Fibroblast of lung (primary cell): ENCODE data around the gene INVS. TPM values are rescaled to one million over a fixed set of nuclear protein-coding genes. Genes with fewer than 3 reads are reported as not detected.
A peak's percentile ranks its signal among the peaks of the same experiment; 100 is the strongest.

ENCODE experiments used
- DNase-seq, 2 donors: peaks; one replicate each; pipeline versions ENCODE4 v3.0.0 to v3.0.0-alpha.2; 2010; ENCODE audit warnings: low read depth in 2 of 2
- H2AFZ ChIP-seq: 2 replicates; pipeline ENCODE4 v1.5.1; 2012; ENCODE audit warnings: low read length, control low read depth, inconsistent platforms
- H3K27ac ChIP-seq: 2 replicates; pipeline ENCODE4 v1.5.1; 2011; ENCODE audit warnings: low read length, control low read depth; ENCODE audit not compliant: insufficient read depth
- H3K27me3 ChIP-seq: 2 replicates; pipeline ENCODE4 v1.5.1; 2011; ENCODE audit warnings: mild to moderate bottlenecking, low read length; ENCODE audit not compliant: control insufficient read depth, insufficient read depth
- H3K36me3 ChIP-seq: 2 replicates; pipeline ENCODE4 v1.5.1; 2011; ENCODE audit warnings: low read length; ENCODE audit not compliant: control insufficient read depth, insufficient read depth
- H3K4me1 ChIP-seq: 2 replicates; pipeline ENCODE4 v1.5.1; 2011; ENCODE audit warnings: low read length; ENCODE audit not compliant: control insufficient read depth, insufficient read depth; ENCODE audit errors: extremely low read depth
- H3K4me2 ChIP-seq: 2 replicates; pipeline ENCODE4 v1.5.1; 2011; ENCODE audit warnings: low read length, control low read depth; ENCODE audit not compliant: insufficient read depth; ENCODE audit errors: extremely low read depth
- H3K4me3 ChIP-seq, 4 experiments: fragments of 200-600 bp in 1 of 4; sonication (generic) in 1 of 4; replicated peaks in 1 of 4; 2 replicates each; pipeline ENCODE4 v1.5.1; 2011 to 2016; ENCODE audit warnings: low read length in 4 of 4, low read depth in 3 of 4, mild to moderate bottlenecking in 3 of 4, control low read depth in 2 of 4, inconsistent platforms in 1 of 4, mixed read lengths in 1 of 4; ENCODE audit not compliant: insufficient read depth in 1 of 4; ENCODE audit errors: control extremely low read depth in 1 of 4
- H3K79me2 ChIP-seq: 2 replicates; pipeline ENCODE4 v1.5.1; 2012; ENCODE audit warnings: mild to moderate bottlenecking, low read length, inconsistent platforms; ENCODE audit not compliant: control insufficient read depth, insufficient read depth
- H3K9ac ChIP-seq: 2 replicates; pipeline ENCODE4 v1.5.1; 2011; ENCODE audit warnings: mild to moderate bottlenecking, low read length, control low read depth; ENCODE audit not compliant: insufficient read depth
- H3K9me3 ChIP-seq: 2 replicates; pipeline ENCODE4 v1.5.1; 2012; ENCODE audit warnings: low read depth, low read length; ENCODE audit not compliant: control insufficient read depth, insufficient read depth
- H4K20me1 ChIP-seq: 2 replicates; pipeline ENCODE4 v1.5.1; 2011; ENCODE audit warnings: low read length; ENCODE audit not compliant: control insufficient read depth, insufficient read depth; ENCODE audit errors: extremely low read depth
- EZH2 ChIP-seq: IDR thresholded peaks from 2 replicates; pipeline ENCODE4 v1.5.1; 2012; ENCODE audit warnings: low read length, control low read depth, mild to moderate bottlenecking; ENCODE audit errors: missing control alignments
- polyA plus RNA-seq, 2 donors: library from polyadenylated mRNA; depleted of rRNA in 1 of 2; stranded (reverse) in 1 of 2; unstranded in 1 of 2; fragments of >200 nt; gene quantifications; 2 replicates each; pipeline ENCODE4 v1.2.1, GENCODE V29; 2011 to 2012; ENCODE audit warnings: missing spikeins in 1 of 2
- total RNA-seq: library from RNA; depleted of rRNA; stranded (reverse); fragments of >200 nt; gene quantifications from 2 replicates; pipeline ENCODE4 v1.2.1, GENCODE V29; 2014
- TF ChIP-seq, protein P1 (sequence below), 2 donors: IDR thresholded peaks in 1 of 2; conservative IDR thresholded peaks in 1 of 2; 1 replicate in 1 of 2; 2 replicates in 1 of 2; pipeline ENCODE4 v1.5.1; 2011 to 2012; ENCODE audit warnings: low read length in 2 of 2, control low read depth in 1 of 2, inconsistent platforms in 1 of 2, low read depth in 1 of 2, mild to moderate bottlenecking in 1 of 2

Gene INVS
- total and polyA plus RNA-seq, 2 donors (not counting 1 experiment from before 2014, with no cell fraction given), result 13.1 to 45.4 TPM

DNA sequence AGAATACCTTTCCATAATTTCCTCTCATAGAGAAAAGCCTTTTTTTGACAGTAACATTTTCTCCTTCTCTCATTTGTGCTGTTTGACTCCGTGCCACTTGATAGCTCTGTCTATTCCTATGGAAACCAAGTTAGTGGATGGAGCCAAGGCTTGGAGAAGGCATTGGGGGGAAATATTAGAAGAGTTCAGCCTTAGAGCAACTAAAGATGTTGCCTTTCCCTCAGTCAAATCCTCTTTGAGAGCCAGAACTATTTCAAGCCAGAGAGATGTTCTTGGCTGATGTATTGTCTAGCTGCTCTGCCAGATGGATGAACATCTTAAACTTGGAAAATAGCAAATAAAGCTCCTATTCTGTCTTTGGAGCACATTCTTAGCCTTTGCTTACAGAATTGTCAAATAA lies 112.4 kb downstream of the INVS start:
- TF ChIP-seq, protein P1, sequence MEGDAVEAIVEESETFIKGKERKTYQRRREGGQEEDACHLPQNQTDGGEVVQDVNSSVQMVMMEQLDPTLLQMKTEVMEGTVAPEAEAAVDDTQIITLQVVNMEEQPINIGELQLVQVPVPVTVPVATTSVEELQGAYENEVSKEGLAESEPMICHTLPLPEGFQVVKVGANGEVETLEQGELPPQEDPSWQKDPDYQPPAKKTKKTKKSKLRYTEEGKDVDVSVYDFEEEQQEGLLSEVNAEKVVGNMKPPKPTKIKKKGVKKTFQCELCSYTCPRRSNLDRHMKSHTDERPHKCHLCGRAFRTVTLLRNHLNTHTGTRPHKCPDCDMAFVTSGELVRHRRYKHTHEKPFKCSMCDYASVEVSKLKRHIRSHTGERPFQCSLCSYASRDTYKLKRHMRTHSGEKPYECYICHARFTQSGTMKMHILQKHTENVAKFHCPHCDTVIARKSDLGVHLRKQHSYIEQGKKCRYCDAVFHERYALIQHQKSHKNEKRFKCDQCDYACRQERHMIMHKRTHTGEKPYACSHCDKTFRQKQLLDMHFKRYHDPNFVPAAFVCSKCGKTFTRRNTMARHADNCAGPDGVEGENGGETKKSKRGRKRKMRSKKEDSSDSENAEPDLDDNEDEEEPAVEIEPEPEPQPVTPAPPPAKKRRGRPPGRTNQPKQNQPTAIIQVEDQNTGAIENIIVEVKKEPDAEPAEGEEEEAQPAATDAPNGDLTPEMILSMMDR (conservative IDR thresholded peaks at IDR 0.05 in 1 of 2, IDR thresholded peaks at IDR 0.05 in 1 of 2; ENCODE audit: low read depth in 1 of 2, low read length in 2 of 2), result no peak
- H3K27me3 ChIP-seq, result no peaks in the 10 kb centered on the region
- H3K27ac ChIP-seq, result no peak overlapping the region
- no peaks in the 10 kb centered on the region for H4K20me1 ChIP-seq
- H3K4me1 ChIP-seq, result peaks cover 2% of the 10 kb centered on the region
- H3K9me3 ChIP-seq, result no peaks in the 10 kb centered on the region
- no peaks in the 10 kb centered on the region for H3K36me3 ChIP-seq
- H3K4me3 ChIP-seq, result no peak overlapping the region
- H2AFZ ChIP-seq, result no peak overlapping the region
- DNase-seq, result no peak
- no peaks in the 10 kb centered on the region for H3K79me2 ChIP-seq
- no peak overlapping the region for H3K4me2 ChIP-seq
- no peak overlapping the region for H3K9ac ChIP-seq

DNA sequence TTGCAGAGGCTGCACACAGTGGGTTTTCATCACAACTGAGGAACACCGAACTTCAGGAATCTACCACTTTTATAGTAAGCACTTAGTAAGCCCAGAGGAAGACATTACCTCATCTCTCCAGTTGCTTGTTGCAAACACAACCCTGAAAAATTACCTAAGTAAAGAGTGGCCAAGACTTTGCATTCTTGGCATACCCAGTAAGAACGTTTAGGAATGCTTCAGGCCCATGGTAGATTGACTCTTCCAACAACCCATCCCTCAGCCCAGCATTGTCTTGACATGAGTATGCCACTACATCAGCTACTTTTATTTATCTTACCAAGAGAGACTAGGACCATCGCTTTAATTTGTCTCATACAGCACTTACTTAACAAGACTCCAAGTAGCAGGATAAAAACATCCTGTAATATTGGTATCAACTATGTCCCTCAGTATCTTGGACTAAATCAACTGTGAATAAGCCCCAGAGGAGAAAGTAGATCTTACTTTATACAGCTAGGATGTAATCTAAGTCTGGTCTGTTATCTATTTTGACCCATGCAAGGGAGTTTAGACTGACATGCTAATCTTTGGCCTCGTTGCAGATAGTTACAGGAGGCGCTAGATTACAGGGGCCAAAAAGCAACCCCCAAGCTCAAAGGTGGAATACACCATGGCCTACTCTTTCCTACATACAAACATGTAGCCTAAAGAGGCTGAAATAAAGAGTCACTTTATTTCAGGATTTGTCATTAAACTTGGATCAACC lies 114.9 kb downstream of the INVS start:
- no peak overlapping the region for H3K27ac ChIP-seq
- H3K36me3 ChIP-seq, result peaks cover 1% of the 10 kb centered on the region
- no peaks in the 10 kb centered on the region for H3K9me3 ChIP-seq
- H4K20me1 ChIP-seq, result no peaks in the 10 kb centered on the region
- DNase-seq, result peak in 1 of 2 donors; percentile 95
- no peaks in the 10 kb centered on the region for H3K79me2 ChIP-seq
- H3K9ac ChIP-seq, result no peak overlapping the region
- no peak overlapping the region for H3K4me2 ChIP-seq
- H3K4me1 ChIP-seq, result peaks cover 2% of the 10 kb centered on the region
- no peaks in the 10 kb centered on the region for H3K27me3 ChIP-seq
- H2AFZ ChIP-seq, result no peak overlapping the region
- no peak for TF ChIP-seq EZH2
- TF ChIP-seq, protein P1 (conservative IDR thresholded peaks at IDR 0.05 in 1 of 2, IDR thresholded peaks at IDR 0.05 in 1 of 2; ENCODE audit: low read depth in 1 of 2, low read length in 2 of 2), result no peak
- H3K4me3 ChIP-seq, result no peak overlapping the region

DNA sequence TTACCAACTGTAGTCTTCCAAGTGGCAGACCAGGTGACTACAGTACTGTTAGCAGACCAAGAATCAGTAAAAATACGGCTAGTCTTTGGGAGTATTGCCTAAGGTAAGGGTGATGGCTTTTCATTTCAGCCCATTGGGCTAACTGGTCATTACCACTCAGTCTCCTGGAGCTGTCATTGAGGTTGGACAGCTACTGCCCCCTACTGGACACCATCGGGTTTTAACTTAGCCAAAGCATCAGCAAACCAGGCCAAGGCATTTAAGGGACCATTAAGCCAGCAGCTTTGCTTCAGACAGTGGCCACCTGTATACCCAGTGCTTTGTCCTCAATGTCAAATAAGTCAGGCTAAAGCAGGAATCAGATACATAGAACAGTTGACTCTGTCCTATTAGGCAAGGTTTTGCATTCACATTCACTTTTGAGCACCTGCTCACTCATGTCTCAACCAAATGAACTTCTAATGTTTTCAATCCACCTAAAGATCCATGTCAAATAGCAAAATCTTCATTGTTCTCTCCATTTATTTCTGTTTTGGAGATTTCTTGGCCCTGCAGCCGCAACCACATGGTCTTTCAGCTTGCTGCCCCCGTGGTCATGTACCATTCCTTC lies 117.2 kb downstream of the INVS start:
- Histone ChIP-seq H3K79me2 (no peaks in the 10 kb centered on the region), H3K9ac (no peak overlapping the region), H3K4me1 (peaks cover 2% of the 10 kb centered on the region), H3K9me3 (no peaks in the 10 kb centered on the region), H3K27ac (no peak overlapping the region), H2AFZ (no peak overlapping the region), H3K4me2 (no peak overlapping the region), H4K20me1 (no peaks in the 10 kb centered on the region), H3K4me3 (no peak overlapping the region), H3K36me3 (peaks cover 1% of the 10 kb centered on the region), H3K27me3 (no peaks in the 10 kb centered on the region)
- peak; percentile 20 to 72 for DNase-seq
- TF ChIP-seq EZH2, result no peak
- TF ChIP-seq, protein P1 (conservative IDR thresholded peaks at IDR 0.05 in 1 of 2, IDR thresholded peaks at IDR 0.05 in 1 of 2; ENCODE audit: low read depth in 1 of 2, low read length in 2 of 2), result peak; percentile 65 to 77
